ENCODE data around the gene DCAF4. TPM values are rescaled to one million over a fixed set of nuclear protein-coding genes. Genes with fewer than 3 reads are reported as not detected.

DCAF4 gene
- total RNA-seq, 2 donors from 2014 or later, result 8.3 to 11.3 TPM

GRCh38 chr14:72909163-72909562 lies 17.1 kb upstream of the DCAF4 start:
- Histone ChIP-seq H3K9me3 (no peaks in the 10 kb centered on the region), H3K27me3 (no peaks in the 10 kb centered on the region), H3K4me3 (no peak overlapping the region), H3K9ac (ENCODE audit: low read depth in 2 of 2, low read length in 2 of 2) (no peak overlapping the region), H3K27ac (no peak overlapping the region), H3K36me3 (no peaks in the 10 kb centered on the region), H3K4me1 (no peaks in the 10 kb centered on the region)
- DNase-seq, result no peak
- no peak for TF ChIP-seq CTCF (IDR thresholded peaks at IDR 0.05)
- intact Hi-C loops (cut with DNase I), result no loop called here

- Histone ChIP-seq H3K27ac (no peak overlapping the region), H3K9ac (ENCODE audit: low read depth in 2 of 2, low read length in 2 of 2) (no peak overlapping the region), H3K27me3 (no peaks in the 10 kb centered on the region), H3K36me3 (no peaks in the 10 kb centered on the region), H3K9me3 (no peaks in the 10 kb centered on the region), H3K4me3 (no peak overlapping the region), H3K4me1 (no peaks in the 10 kb centered on the region)
- no peak for DNase-seq
- intact Hi-C loops (cut with DNase I), result no loop called here
- TF ChIP-seq CTCF (IDR thresholded peaks at IDR 0.05), result no peak
These were observed 12.5 kb upstream of the DCAF4 start for GRCh38 chr14:72913809-72914208.

GRCh38 chr14:72916174-72916573 lies 10.1 kb upstream of the DCAF4 start:
- TF ChIP-seq CTCF (IDR thresholded peaks at IDR 0.05), result no peak
- intact Hi-C loops (cut with DNase I), result no loop called here
- no peaks in the 10 kb centered on the region for H3K9me3 ChIP-seq

GRCh38 chr14:72917094-72917802 lies 9.0 kb upstream of the DCAF4 start:
- H3K4me3 ChIP-seq, result no peak overlapping the region
- no peaks in the 10 kb centered on the region for H3K27me3 ChIP-seq
- no peaks in the 10 kb centered on the region for H3K9me3 ChIP-seq
- intact Hi-C loops (cut with DNase I), result no loop called here
- no peak overlapping the region for H3K27ac ChIP-seq
- TF ChIP-seq CTCF (IDR thresholded peaks at IDR 0.05), result no peak
- H3K4me1 ChIP-seq, result no peaks in the 10 kb centered on the region
- H3K36me3 ChIP-seq, result no peaks in the 10 kb centered on the region
- H3K9ac ChIP-seq (ENCODE audit: low read depth in 2 of 2, low read length in 2 of 2), result no peak overlapping the region
- no peak for DNase-seq

More at GRCh38 chr14:72916174-72916573, 10.1 kb upstream of the DCAF4 start:
- Histone ChIP-seq H3K9ac (ENCODE audit: low read depth in 2 of 2, low read length in 2 of 2) (no peak overlapping the region), H3K27me3 (no peaks in the 10 kb centered on the region), H3K36me3 (no peaks in the 10 kb centered on the region), H3K4me1 (no peaks in the 10 kb centered on the region), H3K4me3 (no peak overlapping the region), H3K27ac (no peak overlapping the region)
- DNase-seq, result no peak

- Histone ChIP-seq H3K27ac (no peak overlapping the region), H3K27me3 (no peaks in the 10 kb centered on the region), H3K36me3 (no peaks in the 10 kb centered on the region), H3K9me3 (no peaks in the 10 kb centered on the region), H3K4me3 (no peak overlapping the region), H3K9ac (ENCODE audit: low read depth in 2 of 2, low read length in 2 of 2) (no peak overlapping the region), H3K4me1 (no peaks in the 10 kb centered on the region)
- intact Hi-C loops (cut with DNase I), result no loop called here
- DNase-seq, result no peak
- TF ChIP-seq CTCF (IDR thresholded peaks at IDR 0.05), result no peak
These were observed 6.3 kb upstream of the DCAF4 start for GRCh38 chr14:72920008-72920407.

Data from colonic mucosa (tissue), 4 donors.